Stimulated activated CD8-positive, alpha-beta memory T cell treated with anti-CD3 and anti-CD28 coated beads, Interleukin-12 subunit alpha, Interleukin-12 subunit beta, amount 100 ng/mL, for 24 hours (primary cell): ENCODE results near the gene STAG1.
"Not testable (repeated sequence)": the region's sequence is repeated elsewhere in the genome, so short reads cannot be mapped to it uniquely, and the experiment has no call there.

ENCODE experiments used
- DNase-seq: peaks from one replicate; pipeline ENCODE4 v3.0.0-alpha.2; 2020; ENCODE audit errors: extremely low read depth

The STAG1 gene

GRCh38 chr3:136390574-136390973 lies 361.6 kb downstream of the STAG1 start:
- no peak for DNase-seq

DNA sequence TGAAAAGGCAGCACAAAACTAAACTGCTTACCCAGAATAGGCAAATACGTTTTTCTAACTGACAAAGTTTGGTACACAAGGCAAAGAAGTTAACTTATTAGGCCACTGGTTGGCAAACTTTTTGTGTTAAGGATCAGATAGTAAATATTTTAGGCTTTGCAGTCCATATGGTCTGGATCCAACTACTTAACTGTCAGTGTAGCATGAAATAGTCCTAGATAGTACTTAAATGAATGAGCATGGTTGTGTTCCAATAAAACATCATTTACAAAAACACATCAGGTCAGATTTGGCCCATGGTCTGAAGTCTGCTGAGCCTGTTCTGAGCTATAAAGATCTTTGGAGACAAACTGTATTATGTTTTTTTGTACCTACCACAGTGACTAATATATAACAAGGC lies 365.1 kb downstream of the STAG1 start:
- no peak for DNase-seq

- DNase-seq = no peak
Measured at GRCh38 chr3:136385457-136385856, 366.7 kb downstream of the STAG1 start.

DNA sequence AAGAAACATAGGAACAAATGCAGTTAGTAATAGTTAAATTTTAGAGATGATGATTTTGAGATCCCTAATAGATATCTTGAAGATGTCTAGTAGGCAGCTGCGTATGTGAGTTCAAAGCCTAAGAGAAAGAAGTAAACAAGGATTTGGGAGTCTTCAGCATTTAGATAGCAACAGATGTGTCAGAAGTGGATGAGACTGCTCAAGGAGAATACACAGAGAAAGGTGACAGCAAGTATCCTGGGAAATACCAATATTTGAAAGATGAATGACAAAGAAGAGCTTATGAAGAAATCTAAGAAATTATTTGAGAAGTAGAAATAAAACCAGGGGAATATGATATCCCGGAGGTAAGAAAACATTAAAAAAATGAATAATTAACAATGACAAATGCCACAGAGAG lies 371.1 kb downstream of the STAG1 start:
- DNase-seq = no peak

DNA sequence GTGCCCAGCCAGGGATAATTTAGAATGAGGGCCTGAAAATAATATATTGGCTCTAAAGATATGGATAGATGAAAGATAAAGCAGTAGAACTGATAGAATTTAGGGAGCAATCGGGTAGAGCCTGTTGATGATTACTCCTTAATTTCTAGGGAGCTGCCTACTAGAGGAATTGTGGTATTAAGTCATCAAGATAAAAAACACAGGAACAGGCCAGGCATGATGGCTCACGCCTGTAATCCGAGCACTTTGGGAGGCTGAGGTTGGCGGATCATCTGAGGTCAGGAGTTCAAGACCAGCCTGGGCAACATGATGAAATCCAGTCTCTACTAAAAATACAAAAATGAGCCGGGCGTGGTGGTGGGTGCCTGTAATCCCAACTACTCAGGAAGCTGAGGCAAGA lies 371.6 kb downstream of the STAG1 start:
- no peak for DNase-seq

- DNase-seq = no peak
Measured at GRCh38 chr3:136378011-136378410, 374.2 kb downstream of the STAG1 start.

DNA sequence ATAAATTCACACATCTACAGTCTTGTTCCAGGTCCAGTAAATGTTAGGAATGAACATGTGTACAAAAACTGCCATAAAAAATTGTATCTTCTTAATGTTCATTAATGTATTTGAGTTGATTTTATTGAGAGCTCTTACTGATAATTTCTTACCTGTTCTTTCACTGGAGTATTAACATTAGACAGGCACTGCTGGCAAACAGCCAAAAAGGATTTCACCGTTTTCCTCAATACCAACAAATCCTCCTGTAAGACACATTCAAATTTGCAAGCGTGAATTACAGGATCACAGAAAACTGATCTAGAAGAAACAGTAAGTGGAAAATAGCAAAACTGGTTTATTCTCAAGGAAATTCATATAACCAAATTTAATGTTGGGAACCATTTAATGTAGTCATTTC lies 374.7 kb downstream of the STAG1 start:
- no peak for DNase-seq

GRCh38 chr3:136375800-136376199 lies 376.4 kb downstream of the STAG1 start:
- not testable (repeated sequence) for DNase-seq

DNA sequence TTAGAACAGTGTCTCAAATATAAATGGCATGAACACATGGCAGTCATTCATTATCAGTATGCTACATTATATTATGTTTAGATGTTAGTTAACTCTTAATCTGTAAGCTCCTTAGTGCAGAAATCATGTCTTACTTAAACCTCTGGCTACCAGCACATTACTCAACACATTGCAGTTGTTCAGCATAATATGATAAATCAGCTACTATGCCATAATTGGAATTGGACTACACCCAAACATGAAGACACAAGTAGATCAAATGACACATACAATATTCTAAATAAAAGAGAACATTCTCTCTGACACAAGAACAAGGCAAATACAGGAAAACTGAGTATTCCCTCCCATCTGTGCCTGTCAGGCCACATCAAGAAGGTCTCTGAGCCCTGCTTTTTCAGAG lies 385.9 kb downstream of the STAG1 start:
- DNase-seq = no peak

DNA sequence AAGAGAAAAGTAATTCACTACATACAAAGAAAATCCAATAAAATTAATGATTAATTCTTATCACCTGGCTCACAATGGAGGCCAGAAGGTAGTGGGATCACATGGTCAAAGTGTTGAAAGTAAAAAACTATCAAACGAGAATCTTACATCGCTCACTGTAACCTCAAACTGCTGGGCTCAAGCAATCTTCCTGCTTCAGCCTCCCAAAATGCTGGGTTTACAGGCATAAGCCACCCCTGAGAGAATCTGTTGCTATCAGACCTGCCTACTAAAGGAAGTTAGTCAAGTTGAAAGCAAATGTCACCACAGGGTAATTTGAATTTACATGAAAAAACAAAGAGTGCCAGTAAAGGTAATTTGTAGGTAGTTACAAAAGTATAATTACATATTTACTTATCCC lies 398.7 kb downstream of the STAG1 start:
- no peak for DNase-seq

- no peak for DNase-seq
Measured at GRCh38 chr3:136351905-136352304, 400.3 kb downstream of the STAG1 start.

DNA sequence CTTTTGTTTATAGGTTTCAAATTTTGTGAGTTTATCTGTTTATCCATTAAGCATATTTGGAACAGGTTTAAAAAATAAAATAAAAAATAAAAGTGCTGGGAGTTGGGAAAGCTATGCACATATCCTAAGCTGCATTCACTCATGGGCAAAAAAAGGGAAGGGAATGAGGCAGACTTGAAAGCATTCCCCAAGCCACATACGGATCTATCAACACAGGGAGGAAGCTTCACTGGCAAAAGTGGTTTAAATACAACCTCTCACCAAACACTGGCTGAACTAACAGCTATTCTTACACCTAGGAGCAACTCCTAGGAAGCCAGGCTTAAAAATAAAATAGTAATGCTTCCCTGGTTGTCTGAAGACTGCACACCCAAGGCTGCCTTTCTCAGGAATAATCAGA lies 400.8 kb downstream of the STAG1 start:
- DNase-seq = no peak

- no peak for DNase-seq
Measured at GRCh38 chr3:136350557-136350956, 401.6 kb downstream of the STAG1 start.

GRCh38 chr3:136350132-136350531 lies 402.0 kb downstream of the STAG1 start:
- DNase-seq = no peak

GRCh38 chr3:136346486-136346885 lies 405.7 kb downstream of the STAG1 start:
- DNase-seq = no peak

GRCh38 chr3:136343873-136344555 lies 408.2 kb downstream of the STAG1 start:
- DNase-seq = no peak

- no peak for DNase-seq
Measured at GRCh38 chr3:136343446-136343845, 408.7 kb downstream of the STAG1 start.

DNA sequence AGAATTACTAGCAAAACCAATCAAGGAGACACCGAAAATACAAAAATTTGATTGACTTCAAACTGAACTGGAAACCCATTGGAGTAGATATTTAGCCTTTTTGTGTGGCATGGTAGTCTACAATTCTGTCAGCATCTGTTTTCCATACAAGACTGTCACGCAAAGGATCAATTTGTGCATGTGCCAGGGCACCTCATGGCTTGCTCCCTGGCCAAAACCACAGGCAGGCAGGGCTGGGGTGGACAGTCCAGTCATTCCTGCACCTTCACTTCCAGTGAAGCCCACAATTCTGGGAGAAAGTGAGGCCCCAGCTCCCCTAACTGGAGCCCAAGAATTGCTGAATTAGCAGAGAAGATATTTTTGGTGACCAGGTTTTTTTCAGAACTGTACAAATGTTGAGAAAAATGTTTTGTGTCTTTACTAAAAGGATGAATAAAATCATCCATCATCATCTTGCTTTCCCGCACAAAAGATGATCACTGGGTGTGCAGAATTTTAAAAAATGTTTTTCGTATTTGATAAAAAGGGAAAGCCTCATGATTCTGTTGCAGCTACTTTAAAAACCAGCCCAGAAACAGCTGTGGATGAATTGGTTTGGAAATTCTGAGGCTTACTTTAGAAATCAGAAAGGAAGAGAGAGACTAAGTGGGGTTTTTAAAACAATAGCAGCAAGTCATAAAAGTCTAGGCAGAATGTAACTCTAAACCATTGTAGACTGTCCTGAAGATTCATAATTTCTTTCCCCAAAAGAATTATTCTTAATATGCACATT lies 415.7 kb downstream of the STAG1 start:
- no peak for DNase-seq

DNA sequence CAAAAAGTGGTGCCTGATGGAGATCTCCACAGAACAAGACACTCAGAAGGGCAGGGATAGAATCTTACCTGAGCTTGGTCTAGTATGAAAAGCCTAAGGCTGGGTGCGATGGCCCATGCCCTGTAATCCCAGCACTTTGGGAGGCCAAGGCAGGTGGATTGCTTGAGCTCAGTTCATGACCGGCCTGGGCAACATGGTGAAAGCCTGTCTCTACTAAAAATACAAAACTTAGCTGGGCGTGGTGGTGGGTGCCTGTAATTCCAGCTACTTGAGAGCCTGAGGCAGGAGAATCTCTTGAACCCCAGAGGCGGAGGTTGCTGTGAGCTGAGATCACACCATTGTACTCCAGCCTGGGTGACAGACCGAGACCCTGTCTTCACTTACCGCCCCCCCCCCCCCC lies 417.5 kb downstream of the STAG1 start:
- not testable (repeated sequence) for DNase-seq

GRCh38 chr3:136334209-136334608 lies 418.0 kb downstream of the STAG1 start:
- no peak for DNase-seq

DNA sequence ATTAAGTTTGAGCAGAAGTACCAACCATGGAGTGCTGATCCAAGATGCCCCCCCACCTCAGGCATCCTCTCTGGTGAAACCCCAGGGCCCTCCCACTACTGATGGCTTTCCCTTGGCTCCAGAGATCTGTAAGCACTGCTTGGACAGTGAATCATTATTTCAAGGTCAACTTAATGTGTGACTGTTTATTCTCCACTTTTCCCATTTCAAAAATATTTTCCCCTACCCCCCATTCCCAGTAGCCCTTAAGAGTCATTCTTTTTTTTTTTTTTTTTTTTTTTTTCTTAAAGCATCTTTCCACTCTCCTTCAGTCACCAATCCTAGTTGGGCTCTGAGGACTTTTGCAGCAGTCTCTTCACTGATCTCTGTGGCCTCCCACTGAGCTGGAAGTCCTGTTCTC lies 419.4 kb downstream of the STAG1 start:
- DNase-seq = no peak

- DNase-seq = no peak
Measured at GRCh38 chr3:136332302-136332701, 419.9 kb downstream of the STAG1 start.

DNA sequence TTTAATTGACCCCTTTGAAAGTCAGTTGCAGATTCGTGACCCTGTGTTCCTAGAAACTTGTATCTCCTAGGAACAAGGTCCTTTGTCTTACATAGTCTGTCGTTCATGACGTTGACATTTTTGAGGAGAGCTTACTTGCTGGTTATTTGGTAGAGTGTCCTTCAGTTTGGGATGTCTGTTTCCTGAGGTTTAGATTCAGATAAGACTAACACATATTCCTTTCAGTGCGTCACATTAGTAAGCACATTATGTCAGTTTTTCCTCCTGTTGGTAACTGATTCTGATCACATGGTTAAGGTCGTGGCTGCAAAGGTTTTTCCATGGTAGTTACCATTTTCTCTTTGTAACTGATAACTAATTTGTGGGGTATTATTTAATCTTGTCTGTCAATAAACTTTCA lies 421.3 kb downstream of the STAG1 start:
- no peak for DNase-seq

GRCh38 chr3:136329593-136329992 lies 422.6 kb downstream of the STAG1 start:
- DNase-seq = no peak
